HG02884 (cell line): ENCODE results near the gene APOOL.
"Not testable (repeated sequence)": the region's sequence is repeated elsewhere in the genome, so short reads cannot be mapped to it uniquely, and the experiment has no call there.

ENCODE experiments used
- ATAC-seq: cut with Tn5 transposase; IDR thresholded peaks from one replicate; pipeline ENCODE4 v1.9.1; 2021; ENCODE audit warnings: mild to moderate bottlenecking, moderate library complexity; ENCODE audit not compliant: unreplicated experiment

APOOL gene

DNA sequence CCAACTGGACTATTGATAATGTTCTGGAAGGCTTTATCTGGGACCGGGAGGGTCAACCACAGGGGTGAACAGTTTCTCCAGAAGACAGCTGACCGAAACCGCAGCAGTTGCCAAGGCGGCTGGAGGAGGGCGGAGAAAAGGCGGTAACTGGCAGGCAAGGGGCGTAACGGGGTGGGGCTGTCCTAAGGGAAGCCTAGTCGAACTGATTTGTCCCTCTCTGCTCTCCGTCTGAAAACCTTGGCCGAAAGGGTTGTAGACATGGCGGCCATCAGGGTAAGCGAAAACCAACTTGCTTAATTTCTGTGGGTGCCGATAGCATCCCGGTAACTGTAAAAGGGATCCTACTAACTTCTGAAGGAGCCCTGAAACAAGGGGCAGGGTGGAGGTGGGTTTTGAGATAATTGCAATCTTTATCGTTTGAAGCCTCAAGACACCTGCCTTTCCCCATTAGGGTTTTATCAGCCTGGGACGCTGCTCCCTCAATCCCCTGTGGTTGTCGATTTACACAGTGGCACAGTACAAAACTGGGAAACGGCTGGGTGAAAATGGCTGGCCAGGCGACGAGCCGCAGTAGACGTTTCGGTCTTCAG is at the start of gene APOOL:
Gene APOOL (plus strand): TSS at position 223 of the 590 bp plus-strand sequence. CDS start 36 bp downstream, at position 259.
- peak; percentile 97 for ATAC-seq

- no peak for ATAC-seq
These were observed 47.4 kb upstream of the APOOL start for GRCh38 chrX:84956304-84956703.

DNA sequence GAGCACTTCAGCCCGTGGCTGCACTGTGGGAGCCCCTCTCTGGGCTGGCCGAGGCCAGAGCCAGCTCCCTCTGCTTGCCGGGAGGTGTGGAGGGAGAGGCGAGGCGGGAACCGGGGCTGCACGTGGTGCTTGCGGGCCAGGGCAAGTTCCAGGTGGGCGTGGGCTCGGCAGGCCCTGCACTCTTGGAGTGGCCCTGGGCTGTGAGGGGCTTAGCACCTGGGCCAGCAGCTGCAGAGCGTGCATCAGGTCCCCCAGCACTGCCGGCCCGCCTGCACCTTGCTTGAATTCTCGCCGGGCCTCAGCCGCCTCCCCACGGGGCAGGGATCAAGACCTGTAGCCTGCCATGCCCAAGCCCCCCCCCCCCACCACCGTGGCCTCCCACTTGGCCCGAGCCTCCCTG is 28.9 kb upstream of the APOOL start:
- ATAC-seq, result no peak

DNA sequence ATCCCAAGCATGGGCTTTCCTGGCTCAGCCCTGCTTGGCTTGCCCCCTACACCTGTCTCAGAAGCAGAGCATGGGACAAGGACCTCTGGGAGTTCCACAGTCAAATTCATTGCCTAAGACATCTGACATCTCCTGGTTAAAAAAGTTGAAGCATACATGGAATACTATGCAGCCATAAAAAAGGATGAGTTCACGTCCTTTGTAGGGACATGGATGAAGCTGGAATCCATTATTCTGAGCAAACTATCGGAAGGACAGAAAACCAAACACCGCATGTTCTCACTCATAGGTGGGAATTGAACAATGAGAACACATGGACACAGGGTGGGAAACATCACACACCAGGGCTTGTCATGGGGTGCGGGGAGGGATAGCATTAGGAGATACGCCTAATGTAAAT is 11.9 kb upstream of the APOOL start:
- not testable (repeated sequence) for ATAC-seq

DNA sequence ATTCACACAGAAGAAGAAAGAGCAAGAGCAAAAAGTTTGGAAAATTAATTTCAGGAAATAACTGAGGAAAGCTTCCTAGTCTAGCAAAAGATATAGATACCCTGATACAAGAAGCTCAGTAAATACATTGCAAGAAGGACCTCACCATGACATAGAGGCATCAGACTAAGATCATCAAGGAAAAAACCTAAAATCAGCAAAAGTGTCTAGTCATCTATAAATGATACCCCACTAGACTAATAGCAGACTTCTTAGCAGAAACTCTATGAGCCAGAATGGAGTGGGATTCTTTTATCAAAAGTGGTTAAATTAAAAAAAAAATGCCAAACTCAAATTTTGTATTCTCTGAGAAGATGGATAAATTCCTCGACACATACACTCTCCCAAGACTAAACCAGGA is 10.5 kb upstream of the APOOL start:
- no peak for ATAC-seq

DNA sequence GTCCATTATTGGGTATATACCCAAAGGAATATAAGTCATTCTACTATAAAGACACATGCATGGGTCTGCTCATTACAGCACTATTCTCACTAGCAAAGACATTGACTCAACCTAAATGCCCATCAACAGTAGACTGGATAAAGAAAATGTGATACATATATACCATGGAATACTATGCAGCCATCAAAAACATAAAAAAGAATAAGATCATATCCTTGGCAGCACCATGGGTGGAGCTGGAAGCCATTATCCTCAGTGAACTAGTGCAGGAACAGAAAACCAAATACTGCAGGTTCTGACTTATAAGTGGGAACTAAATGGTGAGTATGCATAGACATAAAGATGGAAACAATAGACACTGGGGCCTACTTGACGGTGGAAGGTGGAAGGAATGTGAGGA is 2.3 kb upstream of the APOOL start:
- no peak for ATAC-seq

- no peak for ATAC-seq
These were observed 578 bp downstream of the APOOL start for GRCh38 chrX:85004255-85004654.

GRCh38 chrX:85012098-85012497 is 8.4 kb downstream of the APOOL start:
- no peak for ATAC-seq

DNA sequence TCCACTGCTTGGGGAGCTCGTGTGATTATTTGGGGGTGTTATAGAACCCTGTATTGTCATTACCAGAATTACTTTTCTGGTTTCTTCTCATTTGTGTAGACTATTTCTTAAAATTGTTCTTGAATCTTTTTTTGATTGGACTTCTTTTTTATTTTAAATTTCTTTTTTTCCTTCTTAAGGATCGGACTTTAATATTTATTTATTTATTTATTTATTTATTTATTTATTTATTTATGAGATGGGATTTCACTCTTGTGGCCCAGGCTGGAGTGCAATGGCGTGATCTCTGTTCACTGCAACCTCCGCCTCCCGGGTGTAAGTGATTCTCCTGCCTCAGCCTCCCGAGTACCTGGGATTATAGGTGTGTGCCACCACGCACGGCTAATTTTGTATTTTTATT is 11.7 kb downstream of the APOOL start:
- ATAC-seq, result not testable (repeated sequence)

DNA sequence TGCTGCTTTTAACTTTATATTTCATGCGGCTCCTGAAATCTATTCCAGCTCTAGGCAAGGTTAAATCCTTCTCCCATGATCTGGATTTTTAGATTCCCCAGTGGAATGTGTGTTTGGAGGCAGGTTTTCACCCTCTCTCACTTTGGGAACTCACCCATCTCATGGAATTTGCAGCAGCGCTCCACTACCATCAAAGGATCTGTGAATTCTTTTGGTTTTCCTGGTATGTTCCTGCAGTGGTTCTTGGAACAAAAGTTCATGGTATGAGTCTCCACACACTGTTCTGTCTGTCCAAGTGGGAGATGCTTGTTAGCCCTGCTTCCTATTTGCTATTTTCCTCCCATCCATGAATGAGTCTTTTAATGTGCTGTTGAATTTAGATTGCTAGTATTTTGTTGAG is 14.0 kb downstream of the APOOL start:
- no peak for ATAC-seq

DNA sequence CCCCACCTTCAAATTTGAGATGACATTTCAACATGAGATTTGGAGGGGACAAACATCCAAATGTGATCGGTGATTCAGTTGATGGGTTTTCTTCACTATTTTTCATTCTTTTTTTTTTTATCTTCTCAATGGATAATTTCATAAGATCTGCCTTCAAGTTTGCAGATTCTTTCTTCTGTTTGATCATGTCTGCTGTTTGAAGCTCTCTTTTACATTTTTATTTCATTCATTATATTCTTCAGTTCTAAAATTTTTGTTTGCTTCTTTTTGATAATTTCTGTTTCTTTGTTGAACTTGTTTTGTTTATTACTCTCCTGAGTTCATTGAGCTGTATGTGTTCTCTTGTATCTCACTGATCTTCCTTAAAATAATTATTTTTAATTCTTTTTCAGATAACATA is 14.8 kb downstream of the APOOL start:
- no peak for ATAC-seq

DNA sequence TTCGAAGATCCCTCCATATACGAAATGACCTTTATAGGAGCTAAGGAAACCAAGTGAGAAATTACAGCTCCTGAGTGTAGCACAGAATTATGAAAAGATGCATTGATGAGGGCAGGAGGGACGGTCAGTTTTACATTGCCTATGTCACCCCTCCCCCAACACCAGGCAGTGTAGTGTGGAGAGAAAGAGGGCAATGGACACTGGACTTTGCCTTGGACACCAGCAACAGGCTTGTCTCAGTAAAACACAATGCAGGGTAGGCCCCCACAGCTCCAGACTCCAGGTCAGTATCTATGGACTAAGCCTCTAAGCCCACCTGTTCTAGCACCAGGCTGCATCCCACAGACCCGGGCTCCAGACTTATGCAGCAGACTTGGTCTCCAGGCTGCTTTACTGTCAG is 16.5 kb downstream of the APOOL start:
- no peak for ATAC-seq

DNA sequence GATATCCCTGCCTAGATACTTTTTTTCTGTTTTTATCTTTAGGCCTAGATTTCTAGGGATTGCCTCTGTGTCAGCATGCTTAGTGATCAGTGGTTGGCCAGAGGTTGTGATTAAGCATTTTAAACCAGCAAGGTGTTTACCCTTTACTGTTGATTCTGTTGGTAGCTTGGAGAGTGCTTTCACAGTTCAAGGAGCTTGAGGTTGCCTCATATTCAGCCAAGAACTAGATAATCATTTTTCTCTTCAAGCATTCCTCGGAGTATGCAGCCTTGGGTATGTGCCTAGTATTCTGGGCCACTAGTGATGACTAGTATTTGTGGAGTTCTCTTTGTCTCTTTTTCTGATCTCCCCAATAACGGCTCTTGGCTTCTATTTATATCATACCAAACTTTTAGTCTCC is 20.4 kb downstream of the APOOL start:
- ATAC-seq, result no peak

DNA sequence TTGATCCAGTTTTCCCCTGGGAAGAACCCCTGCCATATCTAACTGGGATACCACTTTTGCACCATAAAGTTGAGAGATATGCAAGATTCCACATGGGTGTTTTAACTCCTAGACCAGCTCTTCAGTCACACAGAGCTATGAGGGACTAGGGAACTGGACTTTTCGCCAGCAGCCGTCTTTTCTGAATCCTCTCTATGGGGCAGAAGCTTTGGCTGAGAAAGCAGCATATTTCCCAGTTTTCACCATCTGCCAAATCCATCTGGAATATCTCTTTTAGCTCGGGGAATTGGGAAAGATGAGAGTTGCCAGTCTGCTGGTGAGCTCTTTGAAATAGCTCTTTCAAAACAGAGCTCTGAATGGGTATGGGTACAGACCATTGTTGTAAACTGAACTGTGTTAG is 20.9 kb downstream of the APOOL start:
- no peak for ATAC-seq

DNA sequence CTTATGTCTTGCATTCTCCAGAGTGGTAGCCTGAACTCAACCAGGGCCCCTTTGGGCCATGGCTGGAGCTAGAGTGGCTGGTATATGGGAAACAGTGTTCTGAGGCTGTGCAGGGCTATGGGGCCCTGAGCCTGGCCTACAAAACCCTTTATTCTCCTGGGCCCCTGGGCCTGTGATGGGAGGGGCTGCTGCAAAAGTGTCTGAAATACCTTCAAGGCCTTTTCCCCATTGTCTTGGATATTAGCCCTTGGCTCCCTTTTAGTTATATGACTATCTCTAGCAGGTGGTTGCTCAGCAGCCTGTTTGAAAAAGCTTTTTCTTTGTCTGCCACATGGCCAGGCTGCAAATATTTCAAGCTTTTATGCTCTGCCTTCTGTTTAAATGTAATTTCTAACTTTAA is 22.5 kb downstream of the APOOL start:
- ATAC-seq, result no peak

DNA sequence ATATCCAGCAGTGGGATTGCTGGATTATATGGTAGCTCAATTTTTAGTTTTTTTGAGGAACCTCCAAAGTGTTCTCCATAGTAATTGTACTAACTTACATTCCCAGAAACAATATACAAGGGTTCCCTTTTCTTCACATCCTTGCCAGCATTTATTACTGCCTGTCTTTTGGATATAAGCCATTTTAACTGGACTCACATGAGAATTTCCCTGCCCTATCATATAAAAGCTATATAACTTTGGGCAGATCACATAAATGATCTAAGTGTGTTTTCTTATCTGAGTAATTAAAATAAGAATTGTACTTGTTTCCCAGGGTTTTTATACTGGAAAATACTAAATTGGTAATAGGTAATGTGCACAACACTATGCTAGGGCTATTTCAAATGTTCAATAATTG is 25.4 kb downstream of the APOOL start:
- no peak for ATAC-seq

GRCh38 chrX:85031505-85031904 is 27.8 kb downstream of the APOOL start:
- ATAC-seq, result no peak

DNA sequence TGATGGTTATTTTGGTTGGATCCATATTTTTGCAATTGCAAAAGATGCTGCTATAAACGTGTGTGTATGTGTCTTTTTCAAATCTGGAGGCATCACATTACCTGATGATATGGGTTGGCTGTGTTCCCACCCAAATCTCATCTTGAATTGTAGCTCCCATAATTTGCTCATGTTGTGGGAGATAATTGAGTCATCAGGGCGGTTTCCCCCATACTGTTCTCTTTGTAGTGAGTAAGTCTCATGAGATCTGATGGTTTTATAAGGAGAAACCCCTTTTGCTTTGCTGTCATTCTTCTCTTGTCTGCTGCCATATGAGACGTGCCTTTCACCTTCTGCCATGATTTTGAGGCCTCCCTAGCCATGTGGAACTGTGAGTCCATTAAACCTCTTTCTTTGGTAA is 33.4 kb downstream of the APOOL start:
- no peak for ATAC-seq

GRCh38 chrX:85051627-85052026 is 48.0 kb downstream of the APOOL start:
- ATAC-seq, result no peak

- no peak for ATAC-seq
These were observed 48.5 kb downstream of the APOOL start for GRCh38 chrX:85052205-85052604.

GRCh38 chrX:85052636-85053343 is 49.1 kb downstream of the APOOL start:
- ATAC-seq, result no peak

- peak; percentile 74 for ATAC-seq
These were observed 62.0 kb downstream of the APOOL start for GRCh38 chrX:85065512-85066198.
